Measurements from ENCODE around the gene POLR2H.
"Not testable (repeated sequence)": the region's sequence is repeated elsewhere in the genome, so short reads cannot be mapped to it uniquely, and the experiment has no call there.

Gene POLR2H

DNA sequence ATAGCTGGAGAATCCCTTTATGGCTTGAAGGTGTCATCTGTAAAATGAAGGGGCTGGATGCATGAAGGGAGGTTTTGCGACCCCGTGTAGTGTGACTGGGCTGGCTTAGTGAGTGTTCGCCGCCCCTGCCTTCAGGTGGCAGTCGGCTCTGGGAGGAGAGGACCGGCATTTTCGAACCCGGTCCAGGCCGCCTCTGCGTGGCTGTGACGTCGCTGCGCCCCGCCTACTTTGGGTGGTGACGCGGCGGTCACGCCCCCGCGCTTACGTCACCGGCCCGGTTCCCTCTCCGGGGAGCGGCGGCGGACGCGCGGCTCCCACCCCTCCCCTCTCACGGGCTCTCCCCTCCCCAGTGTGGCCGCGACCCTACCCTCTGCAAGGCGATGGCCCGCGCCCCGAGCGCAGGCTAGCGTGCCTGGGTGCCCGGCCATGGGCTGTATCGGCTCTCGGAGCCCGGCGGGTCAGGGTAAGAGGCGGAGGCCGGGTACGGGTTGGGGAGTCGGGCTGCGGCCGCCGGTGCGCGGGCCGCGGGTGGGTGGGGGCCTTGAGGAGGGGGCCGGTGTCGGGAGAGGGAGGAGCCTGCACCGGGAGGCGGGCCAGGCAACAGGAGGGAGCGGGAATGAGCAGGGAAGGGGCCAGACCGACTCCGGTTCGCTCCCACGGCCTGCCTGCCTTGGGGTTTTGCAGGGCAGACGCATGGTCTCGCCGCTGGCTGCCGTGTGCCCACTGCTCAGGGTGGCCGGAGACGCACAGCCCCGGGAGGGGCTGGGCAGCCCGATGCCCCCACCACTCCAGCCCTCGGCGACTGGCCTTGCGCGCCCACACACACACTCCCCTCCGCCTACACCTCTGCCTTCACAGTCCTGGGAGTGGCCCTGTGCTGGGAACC is 25.6 kb upstream of the POLR2H start:
- no peak for DNase-seq

- DNase-seq, result no peak
Observed at GRCh38 chr3:184336547-184337398, 24.7 kb upstream of the POLR2H start.

DNA sequence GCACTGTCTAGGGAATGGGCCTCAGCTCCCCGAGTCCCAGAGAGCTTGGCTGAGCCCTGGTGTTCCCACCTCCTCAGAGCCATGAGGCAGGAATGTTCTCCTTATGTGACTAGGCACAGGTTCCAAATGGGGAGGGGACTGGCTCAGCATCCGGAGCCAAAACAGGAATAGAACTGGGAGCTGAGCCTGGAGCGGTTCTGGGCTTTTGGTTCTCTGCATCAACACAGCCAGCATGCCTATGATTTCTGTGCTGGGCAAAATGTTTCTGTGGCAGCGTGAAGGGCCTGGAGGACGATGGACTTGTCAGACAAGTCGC is 24.2 kb upstream of the POLR2H start, which contains the start of gene FAM131A:
Gene FAM131A, plus strand, starts transcription at position 202 of the 316 bp plus-strand sequence. Its CDS starts 31 bp downstream, at position 233.
- DNase-seq, result no peak

DNA sequence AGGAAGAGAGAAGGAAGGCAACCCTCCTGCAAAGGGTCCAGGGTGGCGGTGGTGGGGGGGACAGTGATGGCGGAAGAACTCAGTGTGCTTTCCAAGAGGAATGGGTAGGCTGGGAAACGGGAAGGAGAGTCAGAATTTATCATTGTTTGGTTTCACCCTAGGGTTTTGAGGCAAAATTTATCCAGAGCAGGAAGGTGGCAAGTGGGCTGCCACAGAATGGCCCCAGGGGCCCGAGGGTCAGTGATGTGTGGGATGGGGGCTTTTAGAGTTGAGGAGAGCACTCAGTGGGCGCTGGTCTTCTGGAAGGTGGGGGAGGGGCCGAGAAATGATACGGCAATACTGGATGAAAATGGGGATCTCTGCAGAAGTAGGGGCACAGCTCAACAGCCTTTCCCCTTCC is 23.5 kb upstream of the POLR2H start:
- DNase-seq, result no peak

- DNase-seq, result no peak
Observed at GRCh38 chr3:184338511-184338945, 23.0 kb upstream of the POLR2H start.

DNA sequence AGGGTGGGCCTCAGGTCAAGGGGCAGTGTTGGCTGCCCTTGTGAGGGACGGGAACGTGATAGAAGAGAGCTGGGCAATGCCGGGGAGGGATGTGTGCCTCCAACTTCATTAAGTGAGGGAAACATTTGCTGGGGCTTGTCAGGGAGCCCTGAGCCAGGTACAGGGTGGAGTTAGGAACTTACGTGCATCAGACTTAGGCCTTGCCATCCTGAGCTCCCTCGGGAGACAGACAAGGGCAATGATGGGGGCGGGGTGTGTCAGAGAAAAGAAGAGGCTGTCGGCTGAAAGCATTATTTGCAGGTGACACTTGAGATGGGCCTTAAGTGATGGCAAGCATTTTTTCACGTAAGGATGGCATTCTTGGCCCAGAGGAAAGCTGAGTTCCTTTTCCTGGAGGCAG is 22.5 kb upstream of the POLR2H start:
- no peak for DNase-seq

GRCh38 chr3:184339451-184340135 is 21.9 kb upstream of the POLR2H start:
- DNase-seq, result not testable (repeated sequence)

- DNase-seq, result no peak
Observed at GRCh38 chr3:184341925-184342324, 19.6 kb upstream of the POLR2H start.

- DNase-seq, result no peak
Observed at GRCh38 chr3:184343200-184343876, 18.2 kb upstream of the POLR2H start.

- DNase-seq, result no peak
Observed at GRCh38 chr3:184344579-184345316, 16.8 kb upstream of the POLR2H start.

DNA sequence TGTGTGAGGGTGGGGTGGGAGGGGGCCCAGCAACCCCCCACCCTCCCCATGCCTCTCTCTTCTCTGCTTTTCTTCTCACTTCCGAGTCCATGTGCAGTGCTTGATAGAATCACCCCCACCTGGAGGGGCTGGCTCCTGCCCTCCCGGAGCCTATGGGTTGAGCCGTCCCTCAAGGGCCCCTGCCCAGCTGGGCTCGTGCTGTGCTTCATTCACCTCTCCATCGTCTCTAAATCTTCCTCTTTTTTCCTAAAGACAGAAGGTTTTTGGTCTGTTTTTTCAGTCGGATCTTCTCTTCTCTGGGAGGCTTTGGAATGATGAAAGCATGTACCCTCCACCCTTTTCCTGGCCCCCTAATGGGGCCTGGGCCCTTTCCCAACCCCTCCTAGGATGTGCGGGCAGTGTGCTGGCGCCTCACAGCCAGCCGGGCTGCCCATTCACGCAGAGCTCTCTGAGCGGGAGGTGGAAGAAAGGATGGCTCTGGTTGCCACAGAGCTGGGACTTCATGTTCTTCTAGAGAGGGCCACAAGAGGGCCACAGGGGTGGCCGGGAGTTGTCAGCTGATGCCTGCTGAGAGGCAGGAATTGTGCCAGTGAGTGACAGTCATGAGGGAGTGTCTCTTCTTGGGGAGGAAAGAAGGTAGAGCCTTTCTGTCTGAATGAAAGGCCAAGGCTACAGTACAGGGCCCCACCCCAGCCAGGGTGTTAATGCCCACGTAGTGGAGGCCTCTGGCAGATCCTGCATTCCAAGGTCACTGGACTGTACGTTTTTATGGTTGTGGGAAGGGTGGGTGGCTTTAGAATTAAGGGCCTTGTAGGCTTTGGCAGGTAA is 16.0 kb upstream of the POLR2H start:
- DNase-seq, result no peak

DNA sequence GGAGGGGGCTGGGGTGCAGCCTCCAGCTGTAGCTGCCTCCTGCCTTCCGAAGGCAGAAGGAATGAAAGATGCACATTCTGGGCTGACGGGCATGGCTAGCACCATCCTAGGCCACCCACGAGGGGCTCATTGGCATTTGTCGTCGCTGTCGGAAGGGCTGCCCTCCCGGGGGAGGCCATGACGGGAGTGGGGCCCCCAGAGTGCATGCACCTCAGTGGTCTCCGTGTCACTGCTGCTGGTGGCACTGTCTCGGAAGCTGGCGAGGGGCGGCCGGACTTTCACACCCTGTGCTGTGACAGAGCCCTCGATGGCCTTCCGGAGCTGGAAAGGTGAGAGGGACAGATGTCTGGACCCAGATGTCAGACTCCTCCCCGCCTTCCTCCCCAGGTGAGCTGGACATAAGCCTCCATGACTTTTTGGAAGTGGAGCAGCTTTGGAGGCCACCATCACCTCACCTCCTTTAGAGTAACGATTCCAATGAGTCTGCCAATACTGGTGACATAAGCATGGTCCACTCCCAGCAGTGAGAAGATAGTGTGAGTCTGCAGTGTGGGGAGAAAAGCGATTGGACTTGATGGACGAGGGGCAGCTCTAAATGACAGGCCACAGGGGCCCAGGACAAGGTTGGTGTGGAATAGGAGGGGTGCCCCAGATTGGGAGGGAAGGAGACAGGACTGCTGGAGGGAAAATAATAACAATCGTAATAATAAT is 14.9 kb upstream of the POLR2H start:
- DNase-seq, result no peak

- DNase-seq, result no peak
Observed at GRCh38 chr3:184347321-184348056, 14.0 kb upstream of the POLR2H start.

DNA sequence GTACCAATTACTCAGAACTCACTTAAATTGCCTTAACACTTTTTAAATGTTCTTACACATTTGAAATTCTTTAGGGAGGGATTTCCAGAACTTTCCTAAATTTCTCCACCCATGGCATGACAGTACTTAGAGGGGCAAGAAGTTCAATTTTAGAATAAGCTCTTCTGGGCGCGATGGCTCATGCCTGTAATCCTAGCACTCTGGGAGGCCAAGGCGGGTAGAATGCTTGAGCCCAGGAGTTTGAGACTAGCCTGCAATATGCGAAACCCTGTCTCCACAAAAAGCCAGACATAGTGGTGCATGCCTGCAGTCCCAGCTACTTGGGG is 13.5 kb upstream of the POLR2H start:
- no peak for DNase-seq

GRCh38 chr3:184349563-184350470 is 11.7 kb upstream of the POLR2H start:
- no peak for DNase-seq

GRCh38 chr3:184350618-184351017 is 10.9 kb upstream of the POLR2H start:
- no peak for DNase-seq

- DNase-seq, result no peak
Observed at GRCh38 chr3:184351511-184352148, 9.9 kb upstream of the POLR2H start.

DNA sequence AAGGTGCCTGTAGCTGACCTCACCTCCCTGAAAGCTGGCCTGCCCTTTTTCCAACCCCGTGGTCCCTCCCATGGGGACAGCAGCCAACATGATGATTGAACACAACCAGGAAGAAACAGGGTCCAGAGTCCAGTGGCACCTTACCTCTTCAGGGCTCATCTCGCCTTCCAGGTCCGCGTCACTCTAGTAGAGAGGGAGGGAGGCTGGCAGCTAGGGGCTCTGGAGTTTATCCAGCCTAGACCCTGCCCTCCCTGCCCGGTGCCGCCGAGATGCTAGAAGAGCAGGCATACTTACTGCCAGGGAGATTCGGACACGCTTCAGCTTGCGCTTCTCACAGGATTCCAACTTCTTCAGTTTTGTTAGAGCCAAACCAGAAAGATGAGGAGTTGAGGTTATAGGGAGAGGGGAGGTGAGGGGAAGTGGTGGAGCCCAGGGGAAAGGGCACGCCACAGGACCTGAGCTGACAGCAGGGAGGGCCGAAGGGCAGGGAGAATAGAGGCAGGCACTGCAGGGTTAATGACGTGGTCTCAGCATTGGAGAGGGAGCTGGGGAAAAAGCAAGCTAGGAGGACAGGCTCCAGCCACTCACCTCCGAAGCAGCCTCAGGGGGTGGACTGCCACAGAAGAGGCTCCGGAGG is 9.2 kb upstream of the POLR2H start:
- DNase-seq, result no peak

All from NCI-H1048 (cell line).